ENCODE data around the gene NKD2.

DNA sequence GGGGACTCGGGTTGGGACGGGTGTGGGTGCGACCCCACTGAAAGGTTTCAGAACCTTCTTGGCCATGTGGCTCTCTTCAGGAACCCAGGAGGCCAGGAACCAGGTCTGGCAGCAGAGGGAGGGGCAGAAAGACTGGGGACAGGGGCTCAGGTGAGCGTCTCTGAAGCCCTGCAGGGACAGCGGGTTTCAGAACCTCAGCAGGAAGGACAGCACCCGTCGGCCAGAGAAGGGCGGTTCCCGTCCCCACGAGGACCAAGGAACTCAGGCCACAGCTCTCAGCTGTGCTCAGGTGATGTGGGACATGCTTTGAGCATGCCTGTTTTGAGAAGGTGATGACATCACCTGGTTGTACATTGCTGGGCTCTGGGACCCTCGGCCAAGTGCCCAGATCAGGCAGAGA lies 77.5 kb downstream of the NKD2 start:
- TF ChIP-seq, protein P1, sequence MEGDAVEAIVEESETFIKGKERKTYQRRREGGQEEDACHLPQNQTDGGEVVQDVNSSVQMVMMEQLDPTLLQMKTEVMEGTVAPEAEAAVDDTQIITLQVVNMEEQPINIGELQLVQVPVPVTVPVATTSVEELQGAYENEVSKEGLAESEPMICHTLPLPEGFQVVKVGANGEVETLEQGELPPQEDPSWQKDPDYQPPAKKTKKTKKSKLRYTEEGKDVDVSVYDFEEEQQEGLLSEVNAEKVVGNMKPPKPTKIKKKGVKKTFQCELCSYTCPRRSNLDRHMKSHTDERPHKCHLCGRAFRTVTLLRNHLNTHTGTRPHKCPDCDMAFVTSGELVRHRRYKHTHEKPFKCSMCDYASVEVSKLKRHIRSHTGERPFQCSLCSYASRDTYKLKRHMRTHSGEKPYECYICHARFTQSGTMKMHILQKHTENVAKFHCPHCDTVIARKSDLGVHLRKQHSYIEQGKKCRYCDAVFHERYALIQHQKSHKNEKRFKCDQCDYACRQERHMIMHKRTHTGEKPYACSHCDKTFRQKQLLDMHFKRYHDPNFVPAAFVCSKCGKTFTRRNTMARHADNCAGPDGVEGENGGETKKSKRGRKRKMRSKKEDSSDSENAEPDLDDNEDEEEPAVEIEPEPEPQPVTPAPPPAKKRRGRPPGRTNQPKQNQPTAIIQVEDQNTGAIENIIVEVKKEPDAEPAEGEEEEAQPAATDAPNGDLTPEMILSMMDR (IDR thresholded peaks at IDR 0.05): no peak
- no peak for TF ChIP-seq POLR2A (IDR thresholded peaks at IDR 0.05)
